Colonic mucosa (tissue), 4 donors: Measurements from ENCODE around the gene PLCB4. TPM values are rescaled to one million over a fixed set of nuclear protein-coding genes. Genes with fewer than 3 reads are reported as not detected.
"Not testable (repeated sequence)": the region's sequence is repeated elsewhere in the genome, so short reads cannot be mapped to it uniquely, and the experiment has no call there.

Experiments
- DNase-seq: peaks from one replicate; pipeline ENCODE4 v3.0.0-alpha.2; 2020
- H3K27ac ChIP-seq: fragments of 200-600 bp; one replicate; pipeline ENCODE4 v1.8.0; 2021
- H3K27me3 ChIP-seq: fragments of 200-600 bp; one replicate; pipeline ENCODE4 v1.8.0; 2021
- H3K36me3 ChIP-seq: fragments of 200-600 bp; one replicate; pipeline ENCODE4 v1.8.0; 2021
- H3K4me1 ChIP-seq: fragments of 200-600 bp; one replicate; pipeline ENCODE4 v1.8.0; 2021; ENCODE audit warnings: mild to moderate bottlenecking
- H3K4me3 ChIP-seq: fragments of 200-600 bp; one replicate; pipeline ENCODE4 v1.8.0; 2021
- H3K9ac ChIP-seq, 2 donors: one replicate each; pipeline ENCODE4 v1.7.0; 2013; ENCODE audit warnings: control low read depth in 2 of 2, low read depth in 2 of 2, low read length in 2 of 2
- H3K9me3 ChIP-seq: fragments of 200-600 bp; one replicate; pipeline ENCODE4 v1.8.0; 2021
- intact Hi-C: fragments of 100-400 bp; cut with DNase I; formaldehyde crosslinking; loops from one replicate; pipeline ENCODE4 v1.14.1; 2022
- total RNA-seq, 2 donors: library from RNA; stranded (reverse); fragmentation: NEBNext Ultra II Directional in 1 of 2; extraction: Animal tissue kit (Norgen Biotek cat#: 25700) in 1 of 2; gene quantifications; one replicate each; pipeline ENCODE4 v1.2.1, GENCODE V29; 2021
- TF ChIP-seq, protein P1 (sequence below): fragments of 200-600 bp; IDR thresholded peaks from one replicate; pipeline ENCODE4 v1.8.0; 2022; ENCODE audit warnings: antibody characterized with exemption, mild to moderate bottlenecking
- donor health status: healthy.
- donor health status: DM: no; HTN: no; CAD: no.
- donor health status: DM: no; HTN: no; CAD: no.

Gene PLCB4
- total RNA-seq, 2 donors from 2014 or later, result 39.4 to 39.5 TPM

DNA sequence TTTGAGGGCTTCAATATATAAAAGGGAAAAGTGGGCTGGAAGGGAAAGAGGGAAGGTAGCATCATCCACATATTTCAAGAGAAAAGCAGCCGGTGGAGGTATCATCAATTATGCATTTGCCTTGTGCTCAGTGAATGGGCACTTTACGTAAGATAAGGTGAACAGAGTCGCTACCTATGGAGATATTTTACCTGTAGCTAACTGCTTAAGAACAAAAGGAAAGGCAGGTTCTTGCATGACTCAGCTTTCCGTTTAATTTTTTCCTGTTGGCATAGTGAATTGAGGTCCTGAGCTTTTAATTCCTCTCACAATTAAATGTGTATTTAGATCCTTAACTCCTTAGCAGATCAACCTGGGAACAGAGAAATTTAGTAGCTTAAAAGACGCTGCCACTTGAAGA lies 25.5 kb upstream of the PLCB4 start:
- H3K4me3 ChIP-seq, result no peak overlapping the region
- intact Hi-C loops, result no loop called here
- H3K27me3 ChIP-seq, result no peaks in the 10 kb centered on the region
- no peaks in the 10 kb centered on the region for H3K9me3 ChIP-seq
- H3K36me3 ChIP-seq, result no peaks in the 10 kb centered on the region
- no peak overlapping the region for H3K9ac ChIP-seq
- TF ChIP-seq, protein P1, sequence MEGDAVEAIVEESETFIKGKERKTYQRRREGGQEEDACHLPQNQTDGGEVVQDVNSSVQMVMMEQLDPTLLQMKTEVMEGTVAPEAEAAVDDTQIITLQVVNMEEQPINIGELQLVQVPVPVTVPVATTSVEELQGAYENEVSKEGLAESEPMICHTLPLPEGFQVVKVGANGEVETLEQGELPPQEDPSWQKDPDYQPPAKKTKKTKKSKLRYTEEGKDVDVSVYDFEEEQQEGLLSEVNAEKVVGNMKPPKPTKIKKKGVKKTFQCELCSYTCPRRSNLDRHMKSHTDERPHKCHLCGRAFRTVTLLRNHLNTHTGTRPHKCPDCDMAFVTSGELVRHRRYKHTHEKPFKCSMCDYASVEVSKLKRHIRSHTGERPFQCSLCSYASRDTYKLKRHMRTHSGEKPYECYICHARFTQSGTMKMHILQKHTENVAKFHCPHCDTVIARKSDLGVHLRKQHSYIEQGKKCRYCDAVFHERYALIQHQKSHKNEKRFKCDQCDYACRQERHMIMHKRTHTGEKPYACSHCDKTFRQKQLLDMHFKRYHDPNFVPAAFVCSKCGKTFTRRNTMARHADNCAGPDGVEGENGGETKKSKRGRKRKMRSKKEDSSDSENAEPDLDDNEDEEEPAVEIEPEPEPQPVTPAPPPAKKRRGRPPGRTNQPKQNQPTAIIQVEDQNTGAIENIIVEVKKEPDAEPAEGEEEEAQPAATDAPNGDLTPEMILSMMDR, result no peak
- H3K4me1 ChIP-seq, result no peaks in the 10 kb centered on the region
- no peak for DNase-seq
- no peak overlapping the region for H3K27ac ChIP-seq

DNA sequence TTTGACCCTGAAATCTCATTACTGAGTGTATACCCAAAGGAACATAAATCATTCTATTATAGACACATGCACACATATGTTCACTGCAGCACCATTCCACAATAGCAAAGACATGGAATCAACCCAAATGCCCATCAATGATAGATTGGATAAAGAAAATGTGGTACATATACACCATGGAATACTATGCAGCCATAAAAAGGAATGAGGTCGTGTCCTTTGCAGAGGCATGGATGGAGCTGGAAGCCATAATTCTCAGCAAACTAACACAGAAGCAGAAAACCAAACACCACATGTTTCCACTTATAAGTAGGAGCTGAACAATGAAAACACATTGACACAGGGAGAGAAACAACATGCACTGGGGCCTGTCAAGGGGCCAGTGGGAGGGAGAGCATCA lies 21.0 kb upstream of the PLCB4 start:
- intact Hi-C loops, H3K36me3 ChIP-seq, DNase-seq, H3K9ac ChIP-seq, H3K4me1 ChIP-seq, H3K27ac ChIP-seq, H3K4me3 ChIP-seq, H3K27me3 ChIP-seq, H3K9me3 ChIP-seq: not testable (repeated sequence)

DNA sequence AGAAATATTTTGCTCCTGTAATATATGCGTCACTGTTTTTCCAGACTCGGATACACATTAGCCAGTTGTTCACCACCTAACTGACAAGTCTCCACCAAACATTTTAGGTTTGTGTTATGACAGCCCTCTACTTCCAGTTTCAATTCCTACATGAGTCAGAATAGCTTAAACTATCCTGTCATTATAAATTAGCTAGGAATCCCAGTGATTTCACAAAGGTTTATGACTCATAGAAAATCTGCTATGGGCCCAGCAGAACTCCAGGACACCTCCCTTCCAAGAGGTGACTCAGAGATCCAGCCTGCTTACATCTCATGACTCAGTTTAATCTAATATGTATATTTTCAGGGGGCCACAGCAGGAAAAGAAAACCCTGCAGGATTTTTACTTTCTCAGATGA lies 17.4 kb upstream of the PLCB4 start:
- H3K36me3 ChIP-seq, result no peaks in the 10 kb centered on the region
- no peak overlapping the region for H3K9ac ChIP-seq
- no peak overlapping the region for H3K27ac ChIP-seq
- DNase-seq, result no peak
- TF ChIP-seq, protein P1, result no peak
- intact Hi-C loops, result no loop called here
- no peaks in the 10 kb centered on the region for H3K4me1 ChIP-seq
- H3K9me3 ChIP-seq, result no peaks in the 10 kb centered on the region
- no peak overlapping the region for H3K4me3 ChIP-seq
- no peaks in the 10 kb centered on the region for H3K27me3 ChIP-seq

DNA sequence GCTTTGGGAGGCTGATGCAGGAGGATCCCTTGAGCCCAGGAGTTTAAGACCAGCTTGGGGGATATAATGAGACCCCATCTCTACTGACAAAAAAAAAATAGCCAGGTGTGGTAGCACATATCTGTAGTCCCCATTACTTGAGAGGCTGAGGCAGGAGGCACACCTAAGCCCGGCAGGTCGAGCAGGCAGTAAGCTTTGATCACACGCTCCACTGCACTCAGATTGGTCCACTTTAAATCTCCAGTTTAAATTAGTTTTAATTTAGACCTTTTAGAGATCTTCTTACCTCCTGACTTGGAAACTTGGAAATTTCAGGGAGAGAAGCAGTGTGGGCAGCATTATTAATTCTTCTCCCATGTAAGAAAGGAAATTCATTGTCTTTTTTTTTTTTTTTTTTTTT lies 16.8 kb upstream of the PLCB4 start:
- TF ChIP-seq, protein P1, result no peak
- Histone ChIP-seq H3K27me3 (no peaks in the 10 kb centered on the region), H3K27ac (no peak overlapping the region), H3K4me3 (no peak overlapping the region), H3K9ac (no peak overlapping the region), H3K36me3 (no peaks in the 10 kb centered on the region), H3K4me1 (no peaks in the 10 kb centered on the region), H3K9me3 (no peaks in the 10 kb centered on the region)
- intact Hi-C loops, result no loop called here
- DNase-seq, result no peak

DNA sequence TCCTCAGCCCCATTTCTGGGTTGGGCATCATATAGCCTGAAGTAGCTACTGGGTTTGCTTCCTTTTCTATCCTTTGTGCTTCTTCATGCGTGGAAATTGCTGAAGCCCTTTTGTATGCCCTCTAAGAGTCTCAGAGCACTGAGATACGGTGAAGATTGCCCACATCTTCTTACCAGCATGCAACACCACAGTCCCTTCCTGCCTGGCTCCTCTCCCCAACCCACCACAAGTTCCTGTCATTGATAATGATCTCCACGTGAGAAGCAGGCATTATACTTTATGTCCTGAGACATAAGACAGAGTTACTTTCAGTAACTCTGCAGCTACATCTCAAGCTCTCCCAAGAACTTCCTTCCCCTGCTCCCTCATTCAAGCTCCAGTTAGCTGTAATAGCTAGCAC lies 15.8 kb upstream of the PLCB4 start:
- Histone ChIP-seq H3K4me3 (no peak overlapping the region), H3K27me3 (no peaks in the 10 kb centered on the region), H3K9me3 (no peaks in the 10 kb centered on the region), H3K9ac (no peak overlapping the region), H3K36me3 (no peaks in the 10 kb centered on the region), H3K27ac (no peak overlapping the region), H3K4me1 (no peaks in the 10 kb centered on the region)
- no peak for DNase-seq
- TF ChIP-seq, protein P1, result no peak
- intact Hi-C loops, result no loop called here

DNA sequence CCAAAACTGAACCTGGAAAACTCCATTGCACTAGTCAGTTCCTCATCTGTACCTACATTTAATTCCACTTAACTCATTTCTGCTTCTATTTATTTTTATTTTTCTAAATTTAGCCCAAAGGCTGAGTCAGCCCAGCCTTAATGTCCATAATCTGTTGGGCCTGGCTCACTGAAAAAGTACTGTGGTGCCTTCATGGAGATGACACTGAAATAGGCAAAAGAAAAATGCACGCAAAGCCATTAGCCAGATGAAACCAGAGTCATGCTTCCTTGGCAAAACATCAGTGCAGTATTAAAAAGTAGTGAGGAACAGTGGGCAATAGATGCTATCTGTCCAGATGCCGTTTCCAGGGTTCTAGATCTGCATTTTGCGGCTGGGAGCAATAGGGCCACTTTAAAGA lies 14.7 kb upstream of the PLCB4 start:
- no peak for DNase-seq
- H3K9ac ChIP-seq, result no peak overlapping the region
- no peak overlapping the region for H3K4me3 ChIP-seq
- no peaks in the 10 kb centered on the region for H3K27me3 ChIP-seq
- no peak overlapping the region for H3K27ac ChIP-seq
- H3K36me3 ChIP-seq, result no peaks in the 10 kb centered on the region
- intact Hi-C loops, result no loop called here
- no peaks in the 10 kb centered on the region for H3K9me3 ChIP-seq
- no peaks in the 10 kb centered on the region for H3K4me1 ChIP-seq
- TF ChIP-seq, protein P1, result no peak
